ENCODE data around the gene TFF2.

The TFF2 gene

DNA sequence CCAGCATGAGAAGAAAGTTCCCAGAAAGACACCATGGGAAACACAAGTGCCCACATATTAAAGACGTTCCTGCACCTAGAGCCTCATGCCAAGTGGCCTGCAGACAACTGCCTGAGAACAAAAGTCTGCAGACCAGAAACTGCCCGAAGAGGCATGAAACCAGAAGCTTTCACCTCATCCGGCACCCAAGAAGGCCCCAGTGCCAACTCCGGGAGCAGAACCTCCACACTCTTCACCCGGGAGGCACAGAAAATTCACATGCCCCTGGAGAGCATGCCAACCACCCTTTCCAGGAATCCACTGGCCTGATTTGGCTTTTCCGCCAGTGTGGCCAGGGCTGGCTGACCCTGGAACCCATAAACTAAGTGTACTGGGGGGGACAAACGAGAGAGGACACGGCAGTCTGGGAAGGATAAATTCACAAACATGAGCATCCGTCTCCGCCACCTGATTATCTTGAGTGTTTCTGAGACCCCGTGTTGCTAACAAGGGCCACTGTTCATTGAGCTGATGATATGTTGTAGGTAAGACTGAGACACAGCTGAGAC is 6.8 kb downstream of the TFF2 start:
- DNase-seq = no peak

DNA sequence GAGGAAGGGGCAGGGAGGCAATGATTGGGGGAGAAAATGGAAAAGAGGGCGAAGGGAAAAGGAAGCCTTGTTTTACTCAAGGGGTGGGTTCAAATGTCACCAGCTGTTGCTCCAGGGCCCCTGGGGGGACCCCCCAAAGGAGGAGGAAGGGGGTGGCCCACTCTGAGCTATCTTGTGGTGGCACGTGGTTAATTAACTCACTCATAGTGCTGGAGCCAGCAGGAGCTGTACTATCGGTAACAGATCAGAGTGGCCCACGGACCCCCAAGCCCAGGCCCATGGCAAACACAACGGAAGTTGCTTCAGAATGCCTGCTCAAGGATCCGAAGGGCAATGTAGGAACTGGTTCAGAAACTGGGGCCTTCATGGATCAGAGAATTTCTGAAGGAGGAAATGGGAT is 7.2 kb downstream of the TFF2 start:
- no peak for DNase-seq

DNA sequence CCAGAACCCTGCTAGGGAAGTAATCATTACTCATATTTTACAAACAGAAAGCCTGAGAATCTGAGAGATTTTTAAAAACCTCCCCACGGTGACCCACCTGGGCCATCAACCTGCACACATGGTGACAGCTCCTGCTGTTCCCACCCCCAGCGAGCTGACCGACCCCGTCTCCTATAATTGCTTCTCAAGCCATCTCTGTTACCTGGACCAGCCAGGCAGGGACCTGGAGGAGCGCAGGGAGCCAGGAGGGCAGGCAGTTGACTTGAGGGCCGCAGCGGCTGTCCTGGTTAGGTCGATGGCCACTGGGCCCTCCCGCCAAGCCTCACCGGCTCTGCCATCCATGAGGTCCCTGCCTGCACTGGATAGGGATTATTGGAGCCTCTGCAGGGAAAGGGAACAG is 7.7 kb downstream of the TFF2 start:
- DNase-seq = no peak

DNA sequence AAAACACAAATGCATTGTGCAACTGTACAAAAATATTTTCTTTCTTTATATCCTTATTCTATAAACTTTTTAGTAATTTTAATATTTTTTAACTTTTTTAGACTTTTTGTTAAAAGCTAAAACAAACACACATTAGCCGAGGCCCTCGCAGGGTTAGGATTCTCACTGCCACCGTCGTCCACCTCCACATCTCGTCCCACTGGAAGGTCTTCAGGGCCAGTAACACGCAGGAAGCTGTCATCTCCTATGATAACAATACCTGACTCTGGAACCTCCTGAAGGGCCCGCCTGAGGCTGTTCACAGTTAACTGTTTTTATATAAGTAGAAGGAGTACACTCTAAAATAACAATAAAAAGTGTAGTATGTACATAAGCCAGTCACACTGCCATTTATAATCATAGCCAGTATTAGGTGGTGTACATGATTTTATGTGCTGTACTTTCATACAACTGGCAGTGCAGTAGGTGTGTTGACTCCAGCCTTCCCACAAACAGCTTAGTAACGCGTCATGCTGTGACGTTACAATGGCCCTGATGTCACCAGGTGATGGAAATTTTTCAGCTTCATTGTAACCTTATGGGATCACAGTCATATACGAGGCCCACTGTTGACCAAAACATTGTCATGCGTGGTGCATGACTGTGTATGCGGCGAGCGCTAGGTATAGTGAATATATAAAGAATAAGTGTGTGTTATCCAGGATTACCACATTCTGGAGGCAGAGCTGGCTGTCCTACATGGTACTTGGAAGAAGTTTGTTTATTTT is 8.8 kb downstream of the TFF2 start:
- no peak for DNase-seq

DNA sequence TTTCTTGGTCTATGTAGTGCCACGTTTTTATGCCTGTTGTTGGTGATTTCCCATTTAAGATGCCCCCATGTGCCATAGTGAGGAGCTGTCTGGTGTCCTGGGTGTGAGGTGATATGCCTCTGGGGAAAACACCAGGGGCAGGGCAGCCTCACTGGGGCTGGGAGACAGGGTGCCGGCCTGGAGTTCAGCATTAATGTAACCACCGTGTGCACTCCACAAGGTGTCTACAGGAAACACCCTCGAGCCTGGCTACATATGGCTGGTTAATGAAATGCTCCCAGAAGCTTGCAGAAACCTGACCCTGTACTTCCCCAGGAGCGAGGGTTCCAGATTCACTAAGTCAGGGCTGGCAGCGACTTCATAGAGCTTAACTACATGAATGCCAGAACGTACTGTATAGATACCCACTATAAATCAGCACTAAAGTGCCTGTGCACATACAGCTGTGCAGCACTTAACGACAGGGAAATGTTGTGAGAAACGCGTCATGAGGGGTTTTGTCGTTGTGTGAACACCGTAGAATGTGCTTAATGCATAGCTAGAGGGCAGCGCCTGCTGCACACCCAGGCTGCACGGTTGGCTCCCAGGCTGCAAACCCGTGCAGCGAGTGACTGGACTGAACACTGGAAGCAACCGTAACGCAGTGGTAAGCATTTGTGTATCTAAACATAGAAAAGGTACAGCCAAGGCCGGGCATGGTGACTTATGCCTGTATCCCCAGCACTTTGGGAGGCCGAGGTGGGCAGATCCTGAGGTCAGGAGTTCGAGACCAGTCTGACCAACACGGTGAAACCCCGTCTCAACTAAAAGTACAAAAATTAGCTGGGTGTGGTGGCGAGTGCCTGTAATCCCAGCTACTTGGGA is 10.4 kb downstream of the TFF2 start:
- no peak for DNase-seq

DNA sequence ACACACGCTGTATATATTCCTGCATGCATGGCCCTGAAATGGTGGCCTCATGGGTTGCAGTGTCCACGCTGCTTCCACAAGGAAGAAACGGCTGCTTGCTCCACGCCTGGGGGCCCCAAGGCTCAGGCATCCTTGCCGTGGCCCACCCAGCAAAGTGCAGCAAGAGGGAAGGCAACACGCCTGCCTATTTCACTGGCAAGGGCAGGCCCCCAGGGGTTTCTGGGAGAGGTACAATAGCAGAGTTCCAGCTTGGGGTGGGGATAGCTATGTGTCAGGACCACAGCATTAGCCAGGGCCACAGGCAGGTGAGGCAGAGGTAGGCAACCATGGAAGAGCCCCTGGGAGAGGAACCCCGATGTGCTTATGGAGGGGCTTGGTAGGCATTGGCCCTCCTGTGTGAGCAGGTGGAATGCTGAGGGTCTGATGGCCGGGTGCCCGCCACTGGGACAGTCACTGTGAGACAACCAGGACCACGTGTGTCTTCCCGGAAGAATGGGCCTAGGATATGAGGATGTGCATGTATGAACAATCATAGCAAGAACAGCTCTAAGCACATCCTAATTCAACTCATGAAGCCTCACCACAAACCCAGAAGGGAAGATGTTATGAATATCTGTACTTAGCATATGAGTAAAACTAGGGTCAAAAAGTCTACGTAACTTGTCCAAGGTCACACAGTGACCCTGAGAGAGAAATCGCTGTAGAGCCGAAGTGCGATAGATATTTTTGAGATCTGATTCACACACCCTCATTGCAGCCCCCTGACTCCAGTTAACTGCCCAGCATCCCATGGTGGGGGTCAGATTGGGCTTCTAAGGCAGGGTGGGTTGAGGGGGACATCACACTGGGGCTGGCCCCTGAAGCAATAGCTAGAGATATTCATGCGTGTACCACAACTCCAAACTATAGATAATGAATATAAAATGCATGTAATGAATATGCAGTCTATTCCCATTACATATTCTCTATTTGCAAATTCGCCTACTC is 11.8 kb downstream of the TFF2 start:
- no peak for DNase-seq

DNA sequence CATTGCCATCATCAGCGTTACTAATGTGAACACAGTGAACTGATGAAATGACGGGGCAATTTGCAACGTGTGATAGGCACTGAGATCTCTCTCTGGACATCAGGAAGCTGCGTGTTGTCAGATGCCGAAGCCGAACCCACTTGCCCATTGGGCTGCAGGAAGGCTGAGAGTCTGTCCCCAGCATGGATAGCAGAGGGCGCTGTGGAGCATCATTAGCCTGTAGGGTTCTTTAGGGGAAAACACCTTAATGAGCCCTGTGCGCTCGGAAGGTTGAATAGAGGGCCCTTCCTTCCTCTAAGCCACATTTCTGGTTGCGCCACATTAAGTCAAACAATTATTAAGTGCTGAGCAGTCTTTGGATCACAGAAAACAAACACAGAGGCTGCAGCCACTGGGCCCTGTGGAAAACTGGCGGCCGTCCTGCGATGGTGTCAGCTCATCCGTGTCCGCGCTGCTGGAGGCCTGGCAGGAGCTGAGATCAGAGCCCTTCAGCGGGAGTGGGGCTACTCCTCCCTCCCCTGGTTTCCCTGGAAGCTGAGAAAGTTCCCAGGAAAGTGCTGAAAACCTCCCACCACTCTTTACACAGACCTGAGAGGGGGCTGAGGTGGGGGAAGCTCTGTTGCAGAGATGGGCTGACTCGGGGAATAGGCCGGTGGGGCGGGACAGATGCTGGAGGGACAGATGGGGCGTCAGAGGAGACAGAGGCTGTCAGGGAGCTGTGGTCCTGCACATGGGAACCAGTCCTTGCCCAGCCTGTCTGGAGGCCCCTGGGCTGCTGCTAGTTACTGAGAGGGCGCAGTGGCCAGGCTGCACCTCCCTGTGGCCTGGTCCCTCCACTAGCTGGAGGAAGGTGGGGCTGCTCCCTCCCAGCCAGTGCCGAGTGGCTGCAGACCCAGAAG is 12.7 kb downstream of the TFF2 start:
- DNase-seq = peak; percentile 75

DNA sequence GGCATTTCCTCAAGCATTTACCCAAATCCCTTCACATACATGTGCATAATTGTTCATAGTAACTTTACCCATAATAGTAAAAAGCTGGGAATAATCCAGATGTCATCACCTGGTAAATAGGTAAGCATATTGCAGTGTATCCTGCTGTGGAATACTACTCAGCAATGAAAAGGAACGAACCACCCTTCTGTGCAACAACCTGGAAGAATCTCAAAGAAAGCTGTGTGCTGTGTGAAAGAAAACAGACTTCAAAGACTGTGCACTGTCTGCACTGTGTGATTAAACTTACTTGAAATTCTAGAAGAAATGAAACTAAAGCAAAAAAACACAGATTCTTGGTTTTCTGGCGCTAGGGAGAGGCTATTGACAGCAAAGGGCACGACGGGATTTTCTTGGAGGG is 13.5 kb downstream of the TFF2 start:
- no peak for DNase-seq

DNA sequence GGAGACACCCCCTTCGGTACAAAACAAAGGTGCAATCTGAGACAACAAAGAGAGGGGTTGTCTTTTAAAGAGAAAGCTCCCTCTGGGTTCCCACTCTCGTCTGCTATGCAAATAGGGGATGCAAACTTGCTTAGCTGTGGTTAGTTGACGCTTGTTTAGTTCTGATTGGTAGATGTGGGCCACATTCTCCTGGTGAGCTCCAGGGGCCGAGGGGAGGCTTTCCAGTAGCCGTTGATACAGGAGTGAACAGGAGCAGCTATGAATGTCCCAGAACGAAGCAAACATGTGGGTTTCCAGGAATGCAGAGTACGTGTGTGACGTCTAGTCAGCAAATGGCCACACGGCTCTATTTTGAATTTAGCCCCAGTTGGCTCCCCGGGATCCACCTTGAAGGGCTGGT is 14.7 kb downstream of the TFF2 start:
- no peak for DNase-seq

DNA sequence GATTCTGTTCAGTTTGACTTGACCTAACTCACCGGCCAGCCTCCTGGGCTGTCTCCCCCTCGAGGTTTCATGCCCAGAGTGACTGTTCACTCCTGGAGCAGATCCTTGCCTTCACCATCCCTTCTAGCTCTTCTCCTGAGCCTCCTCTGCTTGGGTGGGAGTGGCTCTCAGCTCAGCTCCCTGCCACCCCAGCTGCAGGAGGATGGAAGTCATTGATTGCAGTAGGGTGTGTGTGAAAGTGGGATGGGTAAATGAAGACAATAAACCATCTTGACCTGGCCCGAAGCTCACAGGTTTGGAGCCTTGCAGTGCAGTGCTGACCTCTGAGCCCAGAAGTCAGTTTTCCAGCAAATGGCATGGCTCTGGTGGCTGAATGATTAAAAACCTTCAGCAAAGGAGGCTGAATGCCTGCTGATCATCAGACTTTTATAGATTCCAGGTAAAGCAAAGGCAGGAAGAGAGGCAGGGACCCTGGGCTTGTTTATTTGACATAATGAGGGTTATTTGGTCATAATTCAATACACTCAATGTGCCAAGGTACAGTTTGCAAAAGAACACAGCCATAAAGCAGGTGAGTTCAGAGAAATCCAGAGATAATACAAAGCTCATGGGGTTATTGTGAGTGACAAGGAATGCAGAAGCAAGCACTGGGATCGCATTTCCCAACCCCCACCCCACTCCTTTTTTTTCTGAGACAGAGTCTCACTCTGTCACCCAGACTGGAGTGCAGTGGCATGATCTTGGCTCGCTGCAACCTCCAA is 18.1 kb downstream of the TFF2 start:
- DNase-seq = no peak

DNA sequence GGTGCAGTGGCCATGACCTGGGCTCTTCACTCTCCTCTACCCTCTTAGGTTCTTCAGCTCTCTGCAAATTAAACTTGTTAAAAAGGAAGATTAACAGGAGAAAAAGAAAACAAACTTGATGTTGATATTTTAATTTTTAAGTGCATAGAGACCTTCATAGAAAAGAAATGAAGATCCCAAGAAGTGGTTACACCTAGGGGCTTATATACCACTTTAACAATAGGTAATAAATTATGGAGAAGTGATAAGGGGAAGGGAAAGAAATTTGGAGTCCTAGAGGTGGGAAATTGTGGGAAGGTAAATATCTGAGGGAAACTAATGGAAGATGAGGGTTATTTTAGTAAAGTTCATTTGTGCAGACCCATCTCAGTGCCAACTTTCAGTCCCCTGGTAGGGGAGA is 19.1 kb downstream of the TFF2 start:
- DNase-seq = no peak

DNA sequence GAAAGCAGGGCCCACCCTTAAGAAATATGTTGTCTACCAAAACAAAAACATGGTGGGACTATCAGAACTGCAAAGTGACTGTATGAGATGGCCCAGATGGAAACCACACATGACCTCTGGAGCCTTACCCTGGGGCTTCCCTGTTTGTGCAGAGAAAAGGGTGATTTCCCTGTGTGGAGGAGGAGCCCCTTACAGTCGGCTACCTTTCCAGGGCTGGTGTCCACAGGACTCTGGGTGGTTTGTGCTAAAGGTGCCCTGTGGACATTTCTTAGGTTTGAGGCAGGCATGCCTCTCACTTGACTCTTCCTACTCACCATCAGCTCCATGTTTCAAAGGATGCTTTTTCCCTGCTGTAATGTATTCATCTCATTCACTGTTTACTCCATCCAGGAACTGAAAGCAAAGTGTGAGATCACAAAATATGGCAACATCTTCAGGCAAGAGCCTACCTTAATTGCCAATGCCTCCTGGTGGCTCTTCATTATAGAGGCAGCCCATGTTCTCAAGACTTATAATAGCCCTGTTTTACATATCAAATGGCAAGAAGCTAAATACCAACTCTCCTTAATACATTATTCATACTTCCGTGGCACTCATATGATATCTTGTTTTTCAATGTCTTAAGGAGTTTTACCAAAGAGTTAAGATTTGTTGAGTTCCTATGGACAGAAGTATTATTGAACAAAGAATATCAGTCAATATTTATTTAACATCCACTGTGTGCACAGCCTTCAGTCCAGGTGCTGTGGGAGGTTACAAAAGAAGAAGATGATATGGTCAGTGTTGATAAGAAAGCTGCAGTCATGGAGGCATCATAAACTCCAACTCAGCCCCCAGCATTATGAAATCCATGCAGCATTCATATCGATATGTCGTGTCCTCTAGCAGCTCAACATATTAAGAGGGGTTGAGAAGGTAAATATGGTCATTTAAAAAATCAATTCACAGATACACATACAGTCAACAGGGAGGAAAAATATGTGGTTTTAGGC is 20.1 kb downstream of the TFF2 start:
- no peak for DNase-seq

DNA sequence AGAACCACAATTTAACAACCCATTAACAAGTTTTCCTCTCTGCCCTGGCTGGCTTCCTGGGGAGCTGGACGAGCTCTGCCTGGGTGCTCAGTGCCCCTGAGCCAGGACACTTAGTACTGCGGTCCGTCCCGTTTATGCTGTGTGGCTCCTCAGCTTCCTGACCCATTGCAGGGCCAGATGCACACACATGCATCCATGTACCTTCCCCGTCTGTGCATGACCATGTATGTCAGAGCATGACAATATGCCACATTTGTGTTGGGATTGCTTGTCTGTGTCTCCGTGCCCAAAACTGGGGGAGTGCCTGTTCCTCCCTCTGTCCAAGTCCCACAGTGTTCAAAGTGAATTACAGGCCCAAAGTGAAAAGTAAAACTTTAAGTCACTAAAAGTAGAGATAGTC is 25.9 kb downstream of the TFF2 start:
- no peak for DNase-seq

DNA sequence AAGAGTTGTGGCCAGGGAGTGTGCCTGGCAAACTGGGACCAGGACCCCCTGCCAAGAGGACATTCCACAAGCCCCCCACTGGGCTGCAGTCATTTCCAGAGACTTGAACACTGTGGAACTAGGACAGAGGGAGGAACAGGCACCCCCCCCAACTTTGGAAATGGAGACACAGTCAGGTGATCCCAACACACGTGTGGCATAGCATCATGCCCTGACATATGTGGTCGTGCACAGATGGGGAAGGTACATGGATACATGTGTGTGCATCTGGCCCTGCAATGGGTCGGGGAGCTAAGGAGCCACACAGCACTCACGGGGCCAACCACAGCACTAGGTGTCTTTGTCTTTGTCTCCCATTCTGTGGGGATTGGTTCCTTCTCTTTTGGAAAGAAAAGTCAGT is 28.9 kb downstream of the TFF2 start:
- no peak for DNase-seq

DNA sequence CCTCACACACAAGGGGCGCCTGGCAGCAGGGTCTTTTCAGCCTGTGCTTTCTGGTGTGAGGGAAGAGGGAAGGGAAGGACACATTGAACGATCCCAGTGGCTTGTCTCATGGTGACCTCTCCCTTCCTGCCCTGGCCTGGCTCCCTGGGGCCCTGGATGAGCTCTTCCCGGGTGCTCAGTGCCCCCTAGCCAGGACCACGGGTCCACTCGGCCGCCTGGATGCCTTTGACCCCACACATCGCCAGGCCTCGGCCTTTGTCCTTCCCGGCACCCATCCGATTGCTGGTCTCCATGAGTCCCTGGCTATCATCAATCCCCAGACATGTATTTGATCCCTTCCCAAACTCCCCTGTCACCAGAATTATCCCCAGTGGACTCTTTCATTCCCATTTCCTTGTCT is 29.6 kb downstream of the TFF2 start:
- no peak for DNase-seq

DNA sequence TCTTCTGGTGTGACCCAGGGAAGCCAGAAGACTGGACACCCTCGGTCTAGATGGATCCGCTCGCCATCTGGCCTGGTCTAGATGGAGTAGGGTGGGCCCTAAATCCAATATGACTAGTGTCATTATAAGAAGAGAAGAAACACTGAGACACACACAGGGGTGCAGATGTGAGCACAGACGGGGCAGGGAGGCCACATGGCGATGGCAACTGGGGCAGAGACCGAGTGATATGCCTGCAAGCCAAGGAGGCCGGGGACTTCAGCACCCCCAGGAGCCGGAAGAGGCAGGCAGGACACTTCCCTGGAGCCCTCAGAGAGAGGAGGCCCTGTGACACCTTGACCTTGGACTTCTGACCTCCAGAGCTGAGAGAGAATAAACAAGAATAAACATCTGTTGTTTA is 30.0 kb downstream of the TFF2 start:
- DNase-seq = no peak

DNA sequence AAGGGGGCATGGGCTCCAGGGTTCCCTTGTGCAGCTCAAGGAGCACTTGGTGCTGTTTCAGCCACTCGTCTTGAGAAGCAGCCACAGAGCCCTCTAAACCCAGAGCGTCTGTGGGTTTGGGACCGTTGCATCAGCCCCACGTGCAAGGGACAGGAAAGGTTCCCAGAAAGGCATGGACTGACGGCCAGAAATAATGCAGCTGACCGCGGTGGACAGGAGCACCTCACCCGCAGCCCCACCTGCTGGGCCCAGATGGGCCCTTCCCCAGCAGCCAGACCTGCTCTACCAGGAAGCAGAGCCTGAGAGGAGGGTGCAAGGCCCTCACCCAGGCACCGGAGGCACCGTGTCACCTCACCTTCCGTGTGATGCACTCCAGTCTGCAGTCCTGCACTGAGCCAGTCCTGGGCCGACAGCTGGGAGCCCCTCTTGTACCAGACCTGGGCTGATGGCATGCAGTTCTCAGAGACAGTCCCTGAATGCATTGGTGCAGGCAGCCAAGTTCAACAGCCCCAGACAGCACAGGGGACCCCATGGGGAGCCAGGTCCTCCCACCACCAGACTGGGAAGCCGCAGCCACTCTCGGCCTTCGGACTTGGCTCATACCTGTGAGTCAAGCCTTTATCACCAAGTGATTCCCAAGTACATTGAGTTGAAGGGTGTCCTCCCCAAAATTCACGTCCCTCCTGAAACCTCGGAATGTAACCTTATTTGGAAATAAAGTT is 30.8 kb downstream of the TFF2 start:
- no peak for DNase-seq

DNA sequence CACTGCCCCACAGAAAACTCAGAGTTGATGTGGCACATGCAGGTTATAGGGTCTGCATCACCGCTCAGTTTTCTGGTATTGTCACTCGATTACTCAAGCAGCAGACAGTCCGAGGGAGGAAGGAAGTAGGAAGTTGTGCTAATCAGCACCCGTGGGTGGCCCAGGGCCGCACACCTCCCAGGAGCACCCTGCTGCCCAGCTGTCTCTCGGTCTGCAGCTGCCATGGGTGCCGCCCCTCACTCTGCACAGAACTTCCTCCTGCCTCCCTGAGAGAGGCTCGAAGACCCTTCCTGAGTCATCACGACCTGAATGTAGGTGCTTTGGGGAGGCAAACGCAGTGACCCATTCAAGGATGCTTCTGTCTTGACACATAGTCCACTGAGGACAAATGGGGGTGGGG is 31.4 kb downstream of the TFF2 start:
- no peak for DNase-seq
